ENCODE data around the gene SMURF2. TPM values are rescaled to one million over a fixed set of nuclear protein-coding genes. Genes with fewer than 3 reads are reported as not detected.

SMURF2 gene
- total and polyA plus RNA-seq, 9 of the 15 experiments (the other 6 are each of a cell fraction or from before 2014, with no cell fraction given) = 3.8 to 22.0 (median 14.8) TPM

DNA sequence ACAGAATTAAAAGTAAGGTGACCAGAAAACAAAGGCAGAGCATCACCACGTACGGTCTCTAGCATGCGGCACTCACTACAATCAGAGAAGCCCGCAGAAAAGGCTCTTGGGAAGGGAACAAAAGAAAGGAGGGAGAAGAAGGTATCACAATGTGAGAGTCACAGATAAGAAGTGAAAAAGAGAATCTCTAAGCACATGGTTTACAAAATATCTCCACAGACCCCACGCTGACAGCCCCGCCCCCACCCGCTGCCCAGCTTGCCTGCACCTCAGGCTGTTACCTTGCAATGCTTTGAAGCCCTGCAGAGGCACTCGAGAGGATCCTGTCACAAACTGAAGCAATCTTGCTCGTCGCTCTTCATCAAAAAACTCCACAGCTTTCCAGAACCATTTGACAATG, 114.8 kb downstream of the SMURF2 start (continued):
- TF ChIP-seq, protein P1, sequence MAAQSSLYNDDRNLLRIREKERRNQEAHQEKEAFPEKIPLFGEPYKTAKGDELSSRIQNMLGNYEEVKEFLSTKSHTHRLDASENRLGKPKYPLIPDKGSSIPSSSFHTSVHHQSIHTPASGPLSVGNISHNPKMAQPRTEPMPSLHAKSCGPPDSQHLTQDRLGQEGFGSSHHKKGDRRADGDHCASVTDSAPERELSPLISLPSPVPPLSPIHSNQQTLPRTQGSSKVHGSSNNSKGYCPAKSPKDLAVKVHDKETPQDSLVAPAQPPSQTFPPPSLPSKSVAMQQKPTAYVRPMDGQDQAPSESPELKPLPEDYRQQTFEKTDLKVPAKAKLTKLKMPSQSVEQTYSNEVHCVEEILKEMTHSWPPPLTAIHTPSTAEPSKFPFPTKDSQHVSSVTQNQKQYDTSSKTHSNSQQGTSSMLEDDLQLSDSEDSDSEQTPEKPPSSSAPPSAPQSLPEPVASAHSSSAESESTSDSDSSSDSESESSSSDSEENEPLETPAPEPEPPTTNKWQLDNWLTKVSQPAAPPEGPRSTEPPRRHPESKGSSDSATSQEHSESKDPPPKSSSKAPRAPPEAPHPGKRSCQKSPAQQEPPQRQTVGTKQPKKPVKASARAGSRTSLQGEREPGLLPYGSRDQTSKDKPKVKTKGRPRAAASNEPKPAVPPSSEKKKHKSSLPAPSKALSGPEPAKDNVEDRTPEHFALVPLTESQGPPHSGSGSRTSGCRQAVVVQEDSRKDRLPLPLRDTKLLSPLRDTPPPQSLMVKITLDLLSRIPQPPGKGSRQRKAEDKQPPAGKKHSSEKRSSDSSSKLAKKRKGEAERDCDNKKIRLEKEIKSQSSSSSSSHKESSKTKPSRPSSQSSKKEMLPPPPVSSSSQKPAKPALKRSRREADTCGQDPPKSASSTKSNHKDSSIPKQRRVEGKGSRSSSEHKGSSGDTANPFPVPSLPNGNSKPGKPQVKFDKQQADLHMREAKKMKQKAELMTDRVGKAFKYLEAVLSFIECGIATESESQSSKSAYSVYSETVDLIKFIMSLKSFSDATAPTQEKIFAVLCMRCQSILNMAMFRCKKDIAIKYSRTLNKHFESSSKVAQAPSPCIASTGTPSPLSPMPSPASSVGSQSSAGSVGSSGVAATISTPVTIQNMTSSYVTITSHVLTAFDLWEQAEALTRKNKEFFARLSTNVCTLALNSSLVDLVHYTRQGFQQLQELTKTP (IDR thresholded peaks at IDR 0.05; ENCODE audit: low read depth in 1 of 2, partially characterized antibody in 2 of 2) = no peak
- TF ChIP-seq ZNF134 (CRISPR knock-in tag; conservative IDR thresholded peaks at IDR 0.05) (no peak), ZFP30 (CRISPR knock-in tag; IDR thresholded peaks at IDR 0.05; ENCODE audit: borderline replicate concordance) (no peak), ZNF253 (CRISPR knock-in tag; conservative IDR thresholded peaks at IDR 0.05) (no peak), RCOR1 (IDR thresholded peaks at IDR 0.05; ENCODE audit: borderline replicate concordance in 1 of 2, low read depth in 2 of 2, low read length in 2 of 2) (0 out of 4 replicates have a peak, but pooled peaks of 1 of the 2 experiments have one; percentile 43), MXI1 (IDR thresholded peaks at IDR 0.05; ENCODE audit: low read depth, low read length) (0 out of 2 replicates have a peak, but pooled peaks have one; percentile 36), NCOA2 (IDR thresholded peaks at IDR 0.05; ENCODE audit: partially characterized antibody in 2 of 2) (no peak), ARID1B (IDR thresholded peaks at IDR 0.05) (peak; percentile 68), KDM1A (IDR thresholded peaks at IDR 0.05) (peak in 1 of 2 experiments; percentile 34; a peak in 1 of 4 replicates), RAD21 (CRISPR knock-in tag; conservative IDR thresholded peaks at IDR 0.05 in 1 of 2, IDR thresholded peaks at IDR 0.05 in 1 of 2) (0 out of 4 replicates have a peak, but pooled peaks of 1 of the 2 experiments have one; percentile 16), HDGF (IDR thresholded peaks at IDR 0.05) (no peak), TOE1 (IDR thresholded peaks at IDR 0.05; ENCODE audit: borderline replicate concordance) (no peak), TOE1 (CRISPR knock-in tag; IDR thresholded peaks at IDR 0.05; ENCODE audit: borderline replicate concordance, low read depth) (no peak), HDAC1 (IDR thresholded peaks at IDR 0.05) (0 out of 4 replicates have a peak, but pooled peaks of 1 of the 2 experiments have one; percentile 23), HDAC6 (IDR thresholded peaks at IDR 0.05; ENCODE audit: low read depth, low read length) (no peak), NCOR1 (IDR thresholded peaks at IDR 0.05) (peak; percentile 38; the same call in 1 of the 2 replicates), KAT7 (CRISPR knock-in tag; IDR thresholded peaks at IDR 0.05; ENCODE audit: borderline replicate concordance) (no peak), CBFA2T2 (conservative IDR thresholded peaks at IDR 0.05) (peak; percentile 51; the same call in 1 of the 2 replicates), MCM7 (IDR thresholded peaks at IDR 0.05) (no peak), GATA2 (CRISPR knock-in tag; IDR thresholded peaks at IDR 0.05) (peak; percentile 37; the same call in 1 of the 2 replicates)
- TF ChIP-seq, protein P2, sequence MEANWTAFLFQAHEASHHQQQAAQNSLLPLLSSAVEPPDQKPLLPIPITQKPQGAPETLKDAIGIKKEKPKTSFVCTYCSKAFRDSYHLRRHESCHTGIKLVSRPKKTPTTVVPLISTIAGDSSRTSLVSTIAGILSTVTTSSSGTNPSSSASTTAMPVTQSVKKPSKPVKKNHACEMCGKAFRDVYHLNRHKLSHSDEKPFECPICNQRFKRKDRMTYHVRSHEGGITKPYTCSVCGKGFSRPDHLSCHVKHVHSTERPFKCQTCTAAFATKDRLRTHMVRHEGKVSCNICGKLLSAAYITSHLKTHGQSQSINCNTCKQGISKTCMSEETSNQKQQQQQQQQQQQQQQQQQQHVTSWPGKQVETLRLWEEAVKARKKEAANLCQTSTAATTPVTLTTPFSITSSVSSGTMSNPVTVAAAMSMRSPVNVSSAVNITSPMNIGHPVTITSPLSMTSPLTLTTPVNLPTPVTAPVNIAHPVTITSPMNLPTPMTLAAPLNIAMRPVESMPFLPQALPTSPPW (CRISPR knock-in tag; IDR thresholded peaks at IDR 0.05) = peak; percentile 29
- TF ChIP-seq, protein P3, sequence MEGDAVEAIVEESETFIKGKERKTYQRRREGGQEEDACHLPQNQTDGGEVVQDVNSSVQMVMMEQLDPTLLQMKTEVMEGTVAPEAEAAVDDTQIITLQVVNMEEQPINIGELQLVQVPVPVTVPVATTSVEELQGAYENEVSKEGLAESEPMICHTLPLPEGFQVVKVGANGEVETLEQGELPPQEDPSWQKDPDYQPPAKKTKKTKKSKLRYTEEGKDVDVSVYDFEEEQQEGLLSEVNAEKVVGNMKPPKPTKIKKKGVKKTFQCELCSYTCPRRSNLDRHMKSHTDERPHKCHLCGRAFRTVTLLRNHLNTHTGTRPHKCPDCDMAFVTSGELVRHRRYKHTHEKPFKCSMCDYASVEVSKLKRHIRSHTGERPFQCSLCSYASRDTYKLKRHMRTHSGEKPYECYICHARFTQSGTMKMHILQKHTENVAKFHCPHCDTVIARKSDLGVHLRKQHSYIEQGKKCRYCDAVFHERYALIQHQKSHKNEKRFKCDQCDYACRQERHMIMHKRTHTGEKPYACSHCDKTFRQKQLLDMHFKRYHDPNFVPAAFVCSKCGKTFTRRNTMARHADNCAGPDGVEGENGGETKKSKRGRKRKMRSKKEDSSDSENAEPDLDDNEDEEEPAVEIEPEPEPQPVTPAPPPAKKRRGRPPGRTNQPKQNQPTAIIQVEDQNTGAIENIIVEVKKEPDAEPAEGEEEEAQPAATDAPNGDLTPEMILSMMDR (IDR thresholded peaks at IDR 0.05 in 2 of 3, conservative IDR thresholded peaks at IDR 0.05 in 1 of 3; ENCODE audit: insufficient read depth in 2 of 3, low read depth in 1 of 3, low read length in 3 of 3) = peak; percentile 33 to 53 (median 33); a peak in 5 of 6 replicates

Data from K562 (cell line).